H1 (cell line): ENCODE data around the gene UBB. TPM values are rescaled to one million over a fixed set of nuclear protein-coding genes. Genes with fewer than 3 reads are reported as not detected.

Source experiments
- CTCF ChIA-PET: fragments of 300-600 bp; sonication (Branson Sonifier 250); formaldehyde crosslinking; loops from one replicate; lab custom pipeline; 2021; ENCODE audit not compliant: partially characterized antibody; lab: Charles Lee
- POLR2A ChIA-PET: fragments of 300-600 bp; sonication (Branson Sonifier 250); formaldehyde crosslinking; loops from one replicate; lab custom pipeline; 2021; ENCODE audit warnings: inconsistent platforms; ENCODE audit not compliant: partially characterized antibody; lab: Charles Lee
- DNase-seq, 2 experiments: peaks; one replicate each; pipeline versions ENCODE4 v3.0.0 to v3.0.0-alpha.2; 2010 to 2022; ENCODE audit warnings: low spot score in 2 of 2, low read depth in 1 of 2, mixed read lengths in 1 of 2
- FAIRE-seq: peaks from 2 replicates; lab custom pipeline; 2011; peaks lifted over from hg19 to GRCh38; lab: Jason Lieb, UNC
- H2AFZ ChIP-seq: 2 replicates; pipeline ENCODE4 v1.8.1; 2012; ENCODE audit warnings: low read length, inconsistent platforms
- H2AK5ac ChIP-seq: 2 replicates; pipeline ENCODE4 v1.6.1; 2013; ENCODE audit warnings: low read depth, low read length
- H2BK120ac ChIP-seq: replicated peaks from 2 replicates; pipeline ENCODE3; 2013; ENCODE audit warnings: low read depth, low read length, inconsistent platforms
- H2BK12ac ChIP-seq: 2 replicates; pipeline ENCODE4 v1.6.1; 2013; ENCODE audit warnings: low read depth, low read length
- H2BK15ac ChIP-seq: 2 replicates; pipeline ENCODE4 v1.6.1; 2013; ENCODE audit warnings: low read length
- H2BK20ac ChIP-seq: 2 replicates; pipeline ENCODE4 v1.6.1; 2013; ENCODE audit warnings: low read length
- H2BK5ac ChIP-seq: 2 replicates; pipeline ENCODE4 v1.6.1; 2013; ENCODE audit warnings: low read depth, low read length
- H3K14ac ChIP-seq: 2 replicates; pipeline ENCODE4 v1.6.1; 2013; ENCODE audit warnings: inconsistent platforms; ENCODE audit not compliant: insufficient read length
- H3K18ac ChIP-seq: 2 replicates; pipeline ENCODE4 v1.6.1; 2013; ENCODE audit warnings: low read length; ENCODE audit errors: extremely low read depth
- H3K23ac ChIP-seq: 2 replicates; pipeline ENCODE4 v1.6.1; 2013; ENCODE audit warnings: inconsistent platforms; ENCODE audit not compliant: insufficient read length
- H3K23me2 ChIP-seq: 2 replicates; pipeline ENCODE4 v1.6.1; 2013; ENCODE audit warnings: low read depth, low read length
- H3K27ac ChIP-seq: 2 replicates; pipeline ENCODE4 v1.6.1; 2011; ENCODE audit warnings: low read depth, low read length, inconsistent platforms
- H3K27me3 ChIP-seq, 4 experiments: replicated peaks in 1 of 4; 1 replicate in 1 of 4; 2 replicates in 3 of 4; pipeline versions ENCODE4 v1.6.1 to v1.8.1; 2011 to 2013; ENCODE audit warnings: low read length in 3 of 4, mild to moderate bottlenecking in 3 of 4, inconsistent platforms in 2 of 4, mixed read lengths in 2 of 4, moderate library complexity in 1 of 4; ENCODE audit not compliant: control insufficient read depth in 3 of 4, insufficient read depth in 3 of 4; ENCODE audit errors: extremely low read depth in 1 of 4
- H3K36me3 ChIP-seq, 4 experiments: 2 replicates each; pipeline versions ENCODE4 v1.6.1 to v1.8.1; 2011 to 2013; ENCODE audit warnings: mild to moderate bottlenecking in 4 of 4, low read length in 3 of 4, moderate library complexity in 2 of 4, control low read depth in 1 of 4, inconsistent platforms in 1 of 4; ENCODE audit not compliant: insufficient read depth in 4 of 4, control insufficient read depth in 2 of 4
- H3K4ac ChIP-seq: replicated peaks from 2 replicates; pipeline ENCODE3; 2013; ENCODE audit warnings: low read length, low read depth, mixed read lengths, inconsistent platforms; ENCODE audit not compliant: insufficient read length
- H3K4me1 ChIP-seq, 4 experiments: replicated peaks in 1 of 4; 1 replicate in 1 of 4; 2 replicates in 3 of 4; pipeline versions ENCODE4 v1.6.1 to v1.8.1; 2011 to 2013; ENCODE audit warnings: low read length in 3 of 4, inconsistent platforms in 2 of 4, mixed read lengths in 1 of 4; ENCODE audit not compliant: insufficient read depth in 4 of 4, control insufficient read depth in 3 of 4
- H3K4me2 ChIP-seq, 2 experiments: 2 replicates each; pipeline versions ENCODE4 v1.6.1 to v1.8.1; 2011 to 2013; ENCODE audit warnings: low read depth in 2 of 2, low read length in 2 of 2, control low read depth in 1 of 2, inconsistent platforms in 1 of 2, mild to moderate bottlenecking in 1 of 2; ENCODE audit not compliant: insufficient read depth in 1 of 2
- H3K4me3 ChIP-seq, 4 experiments: fragments of 200-600, 300-600 bp in 1 of 4; sonication (generic), shearing (Covaris generic), sonication (Bioruptor Twin) in 1 of 4; 2 replicates each; pipeline versions ENCODE4 v1.5.1 to v1.8.1; 2011 to 2016; ENCODE audit warnings: low read length in 4 of 4, low read depth in 3 of 4, control low read depth in 2 of 4, inconsistent platforms in 2 of 4, mild to moderate bottlenecking in 2 of 4, mixed read lengths in 1 of 4, moderate library complexity in 1 of 4; ENCODE audit not compliant: insufficient read depth in 2 of 4; ENCODE audit errors: extremely low read depth in 1 of 4
- H3K56ac ChIP-seq: replicated peaks from 2 replicates; pipeline ENCODE3; 2013; ENCODE audit warnings: low read depth, mild to moderate bottlenecking, mixed read lengths, low read length, inconsistent platforms; ENCODE audit not compliant: insufficient read length
- H3K79me1 ChIP-seq: 2 replicates; pipeline ENCODE4 v1.6.1; 2013; ENCODE audit warnings: low read depth, low read length, control low read depth
- H3K79me2 ChIP-seq, 2 experiments: 2 replicates each; pipeline versions ENCODE4 v1.6.1 to v1.8.1; 2012 to 2013; ENCODE audit warnings: low read length in 2 of 2, mild to moderate bottlenecking in 2 of 2, inconsistent platforms in 1 of 2; ENCODE audit not compliant: insufficient read depth in 2 of 2, control insufficient read depth in 1 of 2
- H3K9ac ChIP-seq, 4 experiments: replicated peaks in 1 of 4; 1 replicate in 1 of 4; 2 replicates in 3 of 4; pipeline versions ENCODE4 v1.6.1 to v1.8.1; 2011 to 2013; ENCODE audit warnings: low read depth in 3 of 4, low read length in 3 of 4, control low read depth in 2 of 4, mild to moderate bottlenecking in 2 of 4, moderate library complexity in 2 of 4, inconsistent platforms in 1 of 4; ENCODE audit errors: extremely low read depth in 1 of 4
- H3K9me3 ChIP-seq, 2 experiments: 2 replicates each; pipeline versions ENCODE4 v1.6.1 to v1.8.1; 2012 to 2013; ENCODE audit warnings: mild to moderate bottlenecking in 2 of 2, moderate library complexity in 2 of 2, control low read depth in 1 of 2, inconsistent platforms in 1 of 2, low read depth in 1 of 2, low read length in 1 of 2, mixed read lengths in 1 of 2; ENCODE audit not compliant: insufficient read depth in 2 of 2
- H4K20me1 ChIP-seq, 2 experiments: replicated peaks in 1 of 2; 2 replicates each; pipeline versions ENCODE3 to v1.8.1; 2011 to 2013; ENCODE audit warnings: inconsistent platforms in 2 of 2, low read length in 2 of 2, mild to moderate bottlenecking in 1 of 2; ENCODE audit not compliant: insufficient read depth in 2 of 2, control insufficient read depth in 1 of 2
- H4K5ac ChIP-seq: 2 replicates; pipeline ENCODE4 v1.6.1; 2013; ENCODE audit warnings: low read length, low read depth, mixed read lengths, inconsistent platforms; ENCODE audit not compliant: insufficient read length
- H4K8ac ChIP-seq: 2 replicates; pipeline ENCODE4 v1.8.0; 2013; ENCODE audit warnings: mild to moderate bottlenecking, moderate library complexity, low read length, inconsistent platforms; ENCODE audit not compliant: insufficient read depth; ENCODE audit errors: extremely low read depth
- H4K91ac ChIP-seq: replicated peaks from 2 replicates; pipeline ENCODE3; 2013; ENCODE audit warnings: low read length, mixed read lengths, inconsistent platforms; ENCODE audit not compliant: insufficient read length
- BACH1 ChIP-seq: IDR thresholded peaks from 2 replicates; pipeline ENCODE4 v1.6.1; 2012; ENCODE audit warnings: low read length, improper control_type of control experiment
- CEBPB ChIP-seq: IDR thresholded peaks from 2 replicates; pipeline ENCODE4 v1.6.1; 2012; ENCODE audit warnings: low read depth, low read length
- E2F6 ChIP-seq: IDR thresholded peaks from 2 replicates; pipeline ENCODE4 v1.6.1; 2012; ENCODE audit warnings: inconsistent platforms
- EGR1 ChIP-seq: IDR thresholded peaks from 2 replicates; pipeline ENCODE4 v1.6.1; 2011; ENCODE audit warnings: low read depth, low read length, borderline replicate concordance
- EZH2 ChIP-seq: fragments of 200-600 bp; sonication (generic); IDR thresholded peaks from 2 replicates; pipeline ENCODE4 v1.7.1; 2012; ENCODE audit warnings: low read depth, mild to moderate bottlenecking, moderate library complexity, low read length, inconsistent platforms; ENCODE audit not compliant: severe bottlenecking
- GABPA ChIP-seq: IDR thresholded peaks from 2 replicates; pipeline ENCODE4 v1.6.1; 2011; ENCODE audit warnings: mild to moderate bottlenecking, low read length, moderate library complexity, borderline replicate concordance; ENCODE audit not compliant: insufficient read depth
- KDM5A ChIP-seq: fragments of 200-600 bp; IDR thresholded peaks from 2 replicates; pipeline ENCODE4 v1.7.1; 2012; ENCODE audit warnings: mild to moderate bottlenecking, low read length, inconsistent platforms, mixed read lengths
- MAX ChIP-seq: IDR thresholded peaks from 2 replicates; pipeline ENCODE4 v1.6.1; 2012; ENCODE audit warnings: inconsistent platforms
- POLR2A ChIP-seq, 2 experiments: IDR thresholded peaks; 1 replicate in 1 of 2; 2 replicates in 1 of 2; pipeline ENCODE4 v1.6.1; 2011; ENCODE audit warnings: low read depth in 2 of 2, low read length in 2 of 2, mild to moderate bottlenecking in 2 of 2; ENCODE audit errors: control extremely low read depth in 1 of 2
- POLR2AphosphoS5 ChIP-seq: IDR thresholded peaks from 2 replicates; pipeline ENCODE4 v1.6.1; 2011; ENCODE audit warnings: low read depth, low read length
- POU5F1 ChIP-seq: IDR thresholded peaks from 2 replicates; pipeline ENCODE4 v1.6.1; 2011; ENCODE audit warnings: low read depth, mild to moderate bottlenecking, low read length, moderate library complexity
- SIRT6 ChIP-seq: IDR thresholded peaks from one replicate; pipeline ENCODE4 v1.7.1; 2012; ENCODE audit warnings: low read length, inconsistent platforms
- SP1 ChIP-seq: IDR thresholded peaks from 2 replicates; pipeline ENCODE4 v1.6.1; 2011; ENCODE audit warnings: low read depth, low read length
- TAF1 ChIP-seq: IDR thresholded peaks from 2 replicates; pipeline ENCODE4 v1.6.1; 2011; ENCODE audit warnings: mild to moderate bottlenecking, low read depth, low read length
- ZNF274 ChIP-seq: IDR thresholded peaks from 2 replicates; pipeline ENCODE4 v1.7.0; 2012; ENCODE audit warnings: low read length, borderline replicate concordance; ENCODE audit errors: extremely low read depth
- WGBS, 2 experiments: shearing (Covaris generic) in 1 of 2; methylation state at CpG; one replicate each; pipeline versions ENCODE4 v1.1.6 to v1.1.7; 2013 to 2015; ENCODE audit warnings: low lambda C conversion rate in 2 of 2, mixed read lengths in 2 of 2, inconsistent platforms in 1 of 2, low coverage in 1 of 2, missing lambda C conversion rate in 1 of 2; ENCODE audit not compliant: insufficient replicate concordance in 2 of 2, insufficient coverage in 1 of 2, insufficient read length in 1 of 2; ENCODE audit errors: extremely low coverage in 1 of 2, missing lambda C conversion rate in 1 of 2; 5-methylcytosine and 5-hydroxymethylcytosine counted together
- polyA plus RNA-seq, 7 experiments: library from polyadenylated mRNA; depleted of rRNA in 3 of 7; stranded (reverse) in 5 of 7; unstranded in 2 of 7; fragments of >200 nt in 5 of 7; fragments of 200-250 nt in 2 of 7; gene quantifications; 1 replicate in 5 of 7; 2 replicates in 1 of 7; 4 replicates in 1 of 7; pipeline versions ENCODE4 v1.2.1 to v1.2.3, GENCODE V29; 2011 to 2013; ENCODE audit warnings: missing spikeins in 2 of 7, mixed read lengths in 2 of 7
- total RNA-seq: library from RNA; stranded (reverse); fragmentation: NEBNext Ultra II Directional; extraction: Animal tissue kit (Norgen Biotek cat#: 25700); gene quantifications from 2 replicates; pipeline ENCODE4 v1.2.1, GENCODE V29; 2021

UBB gene
- total and polyA plus RNA-seq, 2 of the 8 experiments (the other 6 are each of a cell fraction or from before 2014, with no cell fraction given), result 1,597 to 1,605 TPM

DNA sequence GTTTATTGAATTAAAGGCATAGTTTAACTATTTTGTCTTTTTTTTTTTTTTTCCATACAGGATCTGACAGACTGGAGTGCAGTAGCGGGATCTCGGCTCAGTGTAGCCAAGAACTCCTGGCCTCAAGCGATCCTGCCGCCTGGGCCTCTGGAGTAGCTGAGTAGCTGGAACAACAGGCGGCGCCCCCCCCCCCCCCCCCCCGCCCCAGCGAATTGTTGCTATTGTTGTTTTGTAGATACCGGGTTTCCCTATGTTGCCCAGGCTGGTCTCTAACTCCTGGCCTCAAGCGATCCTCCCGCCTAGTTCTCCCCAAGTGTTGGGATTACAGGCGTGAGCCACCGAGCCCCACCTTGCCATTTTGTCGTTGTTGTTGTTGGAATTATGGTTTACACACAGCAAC lies 26.3 kb upstream of the UBB start:
- Histone ChIP-seq H2BK15ac (0 out of 2 replicates have a peak overlapping the region, but pooled peaks have one; percentile 88), H3K36me3 (peaks cover 2 to 4% (median 3%) of the 10 kb centered on the region in 4 experiments; a peak in 5 of 8 replicates), H4K8ac (no peak overlapping the region), H3K23ac (no peak overlapping the region), H2BK20ac (no peak overlapping the region), H4K5ac (no peak overlapping the region), H2BK120ac (no peak overlapping the region), H4K91ac (no peak overlapping the region), H3K9me3 (no peaks in the 10 kb centered on the region), H3K4me2 (no peak overlapping the region), H4K20me1 (no peaks in the 10 kb centered on the region), H3K14ac (no peak overlapping the region), H2BK5ac (no peak overlapping the region), H2AFZ (no peak overlapping the region), H3K79me2 (peaks cover 0 to 28% of the 10 kb centered on the region in 2 experiments; a peak in 2 of 4 replicates), H2BK12ac (no peak overlapping the region), H3K4ac (no peak overlapping the region), H3K18ac (no peak overlapping the region), H3K79me1 (no peaks in the 10 kb centered on the region), H3K4me3 (no peak overlapping the region), H3K9ac (no peak overlapping the region), H3K27ac (no peak overlapping the region), H3K23me2 (peaks cover 2% of the 10 kb centered on the region; the same call in 1 of the 2 replicates), H3K56ac (no peak overlapping the region), H3K4me1 (0 out of 7 replicates have a peak, but pooled peaks cover 0 to 2% (median 0%) of the 10 kb centered on the region in 4 experiments), H2AK5ac (no peak overlapping the region), H3K27me3 (no peaks in the 10 kb centered on the region; a peak in 1 of 7 replicates)
- WGBS, 2 experiments, result 91% methylated on average over 9 of the region's 14 CpGs; no CpG with 5 or more reads in 1 of the 2 experiments
- POLR2A ChIA-PET, result interaction anchor here (0.7 to 6.7 kb wide), 4 partner anchors 13 to 87 kb away, joined by 3 to 71 read pairs (median 4); no protein-coding TSS in a partner anchor
- CTCF ChIA-PET, result interaction anchor here (0.9 to 1.5 kb wide), 2 partner anchors 10 to 24 kb away, joined by 3 read pairs; no protein-coding TSS in a partner anchor
- DNase-seq (no peak), FAIRE-seq (no peak)
- TF ChIP-seq TAF1, result no peak
- no peak for TF ChIP-seq ZNF274
- TF ChIP-seq SP1, result no peak
- TF ChIP-seq POLR2AphosphoS5, result no peak
- no peak for TF ChIP-seq POU5F1
- no peak for TF ChIP-seq SIRT6
- TF ChIP-seq EZH2, result no peak
- TF ChIP-seq KDM5A, result no peak
- TF ChIP-seq BACH1, result no peak
- TF ChIP-seq E2F6, result no peak
- no peak for TF ChIP-seq CEBPB
- TF ChIP-seq EGR1, result no peak
- no peak for TF ChIP-seq MAX
- TF ChIP-seq POLR2A (IDR thresholded peaks at IDR 0.05; ENCODE audit: control extremely low read depth in 1 of 2, low read depth in 2 of 2, low read length in 2 of 2), result no peak
- TF ChIP-seq GABPA, result no peak
